HEK293T (cell line): ENCODE data around the gene CFP.

Experiments
- CTCF ChIA-PET: fragments of 350-600 bp; formaldehyde crosslinking; extraction: SDS; loops from one replicate; lab custom pipeline; 2021; ENCODE audit warnings: antibody characterized with exemption, inconsistent platforms; lab: Yijun Ruan, JAX
- POLR2A ChIA-PET: fragments of 350-600 bp; formaldehyde crosslinking; extraction: SDS; loops from one replicate; lab custom pipeline; 2020; ENCODE audit warnings: antibody characterized with exemption, inconsistent platforms; lab: Yijun Ruan, JAX
- DNase-seq: peaks from one replicate; pipeline ENCODE4 v3.0.0; 2012; ENCODE audit warnings: mixed read lengths; ENCODE audit errors: extremely low spot score
- ARNT ChIP-seq: fragments of 450-650 bp; IDR thresholded peaks from 2 replicates; pipeline ENCODE4 v1.6.1; 2017; ENCODE audit warnings: mild to moderate bottlenecking
- BHLHE40 ChIP-seq: fragments of 450-650 bp; IDR thresholded peaks from 2 replicates; pipeline ENCODE4 v1.6.1; 2016; ENCODE audit warnings: mild to moderate bottlenecking, moderate library complexity, borderline replicate concordance
- CTBP1 ChIP-seq: fragments of 450-650 bp; IDR thresholded peaks from 2 replicates; pipeline ENCODE4 v1.6.1; 2016; ENCODE audit warnings: borderline replicate concordance
- ELF4 ChIP-seq: fragments of 450-650 bp; IDR thresholded peaks from 2 replicates; pipeline ENCODE4 v1.6.1; 2017; ENCODE audit warnings: antibody characterized with exemption
- FOXA1 ChIP-seq: fragments of 450-650 bp; IDR thresholded peaks from 2 replicates; pipeline ENCODE4 v1.6.1; 2016; ENCODE audit warnings: mild to moderate bottlenecking
- FOXK2 ChIP-seq: fragments of 450-650 bp; IDR thresholded peaks from 2 replicates; pipeline ENCODE4 v1.6.1; 2016; ENCODE audit warnings: mild to moderate bottlenecking
- FOXM1 ChIP-seq: fragments of 450-650 bp; IDR thresholded peaks from 2 replicates; pipeline ENCODE4 v1.6.1; 2017; ENCODE audit warnings: mild to moderate bottlenecking, borderline replicate concordance
- HDGF ChIP-seq: fragments of 450-650 bp; IDR thresholded peaks from 2 replicates; pipeline ENCODE4 v1.6.1; 2017; ENCODE audit warnings: antibody characterized with exemption, borderline replicate concordance
- L3MBTL2 ChIP-seq: fragments of 450-650 bp; conservative IDR thresholded peaks from 2 replicates; pipeline ENCODE4 v1.6.1; 2016; ENCODE audit warnings: mild to moderate bottlenecking
- LEF1 ChIP-seq: fragments of 450-650 bp; IDR thresholded peaks from 2 replicates; pipeline ENCODE4 v1.6.1; 2017; ENCODE audit warnings: mild to moderate bottlenecking, borderline replicate concordance
- NFRKB ChIP-seq: fragments of 450-650 bp; IDR thresholded peaks from 2 replicates; pipeline ENCODE4 v1.6.1; 2016; ENCODE audit warnings: mild to moderate bottlenecking, moderate library complexity
- PKNOX1 ChIP-seq: fragments of 450-650 bp; IDR thresholded peaks from 2 replicates; pipeline ENCODE4 v1.6.1; 2016
- SP1 ChIP-seq: fragments of 450-650 bp; IDR thresholded peaks from 2 replicates; pipeline ENCODE4 v1.6.1; 2017
- SUZ12 ChIP-seq: fragments of 450-650 bp; IDR thresholded peaks from 2 replicates; pipeline ENCODE4 v1.6.1; 2016; ENCODE audit warnings: mild to moderate bottlenecking
- TARDBP ChIP-seq: fragments of 450-650 bp; IDR thresholded peaks from 2 replicates; pipeline ENCODE4 v1.6.1; 2016
- ZNF384 ChIP-seq: fragments of 450-650 bp; IDR thresholded peaks from 2 replicates; pipeline ENCODE4 v1.6.1; 2016

The CFP gene

GRCh38 chrX:47638816-47639215 is 9.1 kb upstream of the CFP start:
- no peak for TF ChIP-seq FOXM1
- CTCF ChIA-PET, result interaction anchor here (0.5 kb wide), 1 partner anchor 31 kb away, joined by 3 read pairs; no protein-coding TSS in a partner anchor
- POLR2A ChIA-PET, result no interaction called here
- no peak for DNase-seq

- DNase-seq, result no peak
- CTCF ChIA-PET, result no interaction called here
- POLR2A ChIA-PET, result no interaction called here
- peak; percentile 83 for TF ChIP-seq PKNOX1
- no peak for TF ChIP-seq NFRKB
Observed at GRCh38 chrX:47637546-47638195, 7.9 kb upstream of the CFP start.

GRCh38 chrX:47634871-47635575 is 5.3 kb upstream of the CFP start:
- POLR2A ChIA-PET, result no interaction called here
- DNase-seq, result no peak
- CTCF ChIA-PET, result no interaction called here
- TF ChIP-seq TARDBP, result no peak
- no peak for TF ChIP-seq BHLHE40
- TF ChIP-seq ZNF384, result no peak
- no peak for TF ChIP-seq FOXK2
- TF ChIP-seq HDGF, result no peak

GRCh38 chrX:47633689-47634590 is 4.2 kb upstream of the CFP start:
- ChIA-PET POLR2A (no interaction called here), CTCF (no interaction called here)
- no peak for DNase-seq
- TF ChIP-seq ELF4 (no peak), SP1 (no peak), FOXA1 (no peak), NFRKB (no peak), TARDBP (0 out of 2 replicates have a peak, but pooled peaks have one; percentile 17), LEF1 (no peak), HDGF (no peak), SUZ12 (no peak), L3MBTL2 (no peak; the same call in 1 of the 2 replicates), FOXM1 (no peak), CTBP1 (no peak), PKNOX1 (peak; percentile 66; the same call in 1 of the 2 replicates)

GRCh38 chrX:47632666-47633065 is 2.9 kb upstream of the CFP start:
- DNase-seq, result no peak
- ChIA-PET CTCF (no interaction called here), POLR2A (no interaction called here)
- no peak for TF ChIP-seq SP1
- no peak for TF ChIP-seq ZNF384
- no peak for TF ChIP-seq FOXM1
- TF ChIP-seq ELF4, result no peak
- no peak for TF ChIP-seq FOXK2
- no peak for TF ChIP-seq NFRKB
- TF ChIP-seq HDGF, result no peak
- TF ChIP-seq PKNOX1, result no peak
- TF ChIP-seq FOXA1, result no peak
- no peak for TF ChIP-seq CTBP1

GRCh38 chrX:47631676-47632075 is 1.9 kb upstream of the CFP start:
- CTCF ChIA-PET, result interaction anchor here (0.7 kb wide), 1 partner anchor 34 kb away, joined by 3 read pairs; no protein-coding TSS in a partner anchor
- DNase-seq, result no peak
- POLR2A ChIA-PET, result no interaction called here
- TF ChIP-seq FOXM1, result no peak
- no peak for TF ChIP-seq FOXA1
- no peak for TF ChIP-seq PKNOX1
- no peak for TF ChIP-seq ARNT
- no peak for TF ChIP-seq LEF1
- no peak for TF ChIP-seq NFRKB
- TF ChIP-seq HDGF, result no peak
- TF ChIP-seq FOXK2, result no peak
- no peak for TF ChIP-seq SP1
- no peak for TF ChIP-seq BHLHE40
- no peak for TF ChIP-seq TARDBP
- no peak for TF ChIP-seq ELF4
- no peak for TF ChIP-seq ZNF384
- TF ChIP-seq L3MBTL2, result no peak
